HUES6 (cell line): ENCODE results near the gene PRKCA.
"Not testable (repeated sequence)": the region's sequence is repeated elsewhere in the genome, so short reads cannot be mapped to it uniquely, and the experiment has no call there.

Experiments
- H3K27ac ChIP-seq: 2 replicates; pipeline ENCODE4 v1.7.0; 2013; ENCODE audit warnings: low read depth, mild to moderate bottlenecking, low read length, inconsistent platforms
- H3K27me3 ChIP-seq: 2 replicates; pipeline ENCODE4 v1.6.1; 2013; ENCODE audit warnings: low read length; ENCODE audit not compliant: control insufficient read depth, insufficient read depth
- H3K36me3 ChIP-seq: 2 replicates; pipeline ENCODE4 v1.6.1; 2013; ENCODE audit warnings: low read length; ENCODE audit not compliant: control insufficient read depth, insufficient read depth
- H3K4me1 ChIP-seq: 2 replicates; pipeline ENCODE4 v1.6.1; 2013; ENCODE audit warnings: low read length; ENCODE audit not compliant: control insufficient read depth, insufficient read depth
- H3K4me3 ChIP-seq: 2 replicates; pipeline ENCODE4 v1.5.1; 2013; ENCODE audit warnings: low read depth, low read length
- H3K9ac ChIP-seq: one replicate; pipeline ENCODE4 v1.6.1; 2013; ENCODE audit warnings: mild to moderate bottlenecking, low read length
- H3K9me3 ChIP-seq: 2 replicates; pipeline ENCODE4 v1.6.1; 2013; ENCODE audit warnings: low read depth, low read length; ENCODE audit not compliant: control insufficient read depth, insufficient read depth

Gene PRKCA

DNA sequence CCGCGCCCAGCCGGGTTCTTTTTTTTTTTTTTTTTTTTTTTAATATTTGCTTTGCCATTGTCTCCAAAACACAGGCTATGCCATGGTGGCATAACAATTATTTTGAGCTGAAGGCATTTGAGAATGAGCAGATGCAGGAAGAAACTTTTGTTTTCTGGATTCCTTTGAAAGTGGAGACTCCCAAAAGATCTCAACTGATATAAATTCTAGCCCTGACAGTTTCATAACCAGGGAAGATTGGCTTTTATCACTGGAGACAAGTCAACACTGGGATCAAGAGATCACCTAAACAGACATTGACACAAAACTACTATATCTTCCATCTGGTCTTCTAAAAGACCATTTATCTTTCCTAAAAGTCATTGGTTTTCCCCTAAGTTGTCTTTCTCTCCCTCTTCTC, 10.1 kb upstream of the PRKCA start:
- no peaks in the 10 kb centered on the region for H3K4me1 ChIP-seq
- no peak overlapping the region for H3K27ac ChIP-seq
- H3K4me3 ChIP-seq: no peak overlapping the region
- H3K36me3 ChIP-seq: no peaks in the 10 kb centered on the region
- H3K27me3 ChIP-seq: no peaks in the 10 kb centered on the region
- no peak overlapping the region for H3K9ac ChIP-seq
- no peaks in the 10 kb centered on the region for H3K9me3 ChIP-seq

DNA sequence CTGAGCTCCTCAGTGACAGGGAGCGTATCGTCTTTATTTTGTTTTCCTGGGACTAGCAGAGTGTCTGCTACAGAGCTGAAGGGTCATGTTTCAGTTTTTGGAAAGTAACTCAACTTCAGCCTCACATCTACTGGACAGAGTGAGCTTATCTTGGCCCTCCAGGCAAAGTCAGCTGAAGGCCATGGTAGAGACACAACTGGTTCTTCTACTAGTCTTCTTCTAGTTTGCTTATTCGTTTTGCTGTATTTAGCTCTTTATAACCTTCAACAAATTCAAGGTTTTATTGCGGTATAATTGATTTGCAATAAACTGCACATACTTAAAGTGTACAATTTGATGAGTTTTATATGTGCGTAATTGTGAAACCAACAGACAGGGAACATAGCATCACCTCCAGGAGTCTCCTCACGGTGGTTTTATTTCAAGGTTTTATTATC, 6.1 kb upstream of the PRKCA start:
- Histone ChIP-seq H3K36me3 (no peaks in the 10 kb centered on the region), H3K27ac (no peak overlapping the region), H3K9me3 (no peaks in the 10 kb centered on the region), H3K4me3 (no peak overlapping the region), H3K4me1 (no peaks in the 10 kb centered on the region), H3K9ac (no peak overlapping the region), H3K27me3 (peaks cover 27% of the 10 kb centered on the region)

DNA sequence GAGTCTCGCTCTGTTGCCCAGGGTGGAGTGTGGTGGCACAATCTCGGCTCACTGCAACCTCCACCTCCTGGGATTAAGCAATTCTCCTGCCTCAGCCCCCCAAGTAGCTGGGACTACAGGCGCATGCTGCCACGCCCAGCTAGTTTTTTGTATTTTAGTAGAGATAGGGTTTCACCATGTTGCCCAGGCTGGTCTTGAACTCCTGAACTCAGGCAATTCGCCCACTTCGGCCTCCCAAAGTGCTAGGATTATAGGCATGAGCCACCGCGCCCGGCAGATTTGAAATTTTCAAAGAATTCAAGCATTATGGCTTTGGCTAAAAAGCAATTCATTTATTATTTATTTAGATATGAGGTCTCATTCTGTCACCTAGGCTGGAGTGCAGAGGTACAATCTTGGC, 5.0 kb upstream of the PRKCA start:
- not testable (repeated sequence) for H3K4me1 ChIP-seq, H3K36me3 ChIP-seq, H3K9ac ChIP-seq, H3K4me3 ChIP-seq, H3K9me3 ChIP-seq, H3K27ac ChIP-seq
- H3K27me3 ChIP-seq: peaks cover 33% of the 10 kb centered on the region

DNA sequence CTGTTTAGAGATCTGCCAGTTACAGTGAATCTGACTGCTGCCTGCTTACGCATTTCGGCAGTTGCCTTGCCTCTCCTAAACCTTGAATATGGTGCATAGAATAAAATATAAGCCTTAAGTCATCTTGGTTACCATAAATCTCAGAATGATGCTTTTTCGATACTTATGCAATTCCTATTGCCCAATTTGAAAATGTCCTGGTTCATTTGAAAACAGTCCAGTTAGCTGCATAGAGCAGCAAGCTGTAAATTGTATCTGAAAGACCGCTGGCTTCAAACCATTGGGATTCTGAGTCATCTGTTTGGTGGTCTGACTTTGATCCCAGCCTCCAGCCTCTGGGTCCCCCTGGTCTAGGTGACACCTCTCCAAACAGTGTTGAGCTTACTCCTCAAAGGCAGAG, 2.7 kb upstream of the PRKCA start:
- Histone ChIP-seq H3K27ac (no peak overlapping the region), H3K4me1 (peaks cover 8% of the 10 kb centered on the region), H3K36me3 (no peaks in the 10 kb centered on the region), H3K27me3 (peaks cover 33% of the 10 kb centered on the region), H3K9me3 (no peaks in the 10 kb centered on the region), H3K4me3 (no peak overlapping the region), H3K9ac (no peak overlapping the region)

DNA sequence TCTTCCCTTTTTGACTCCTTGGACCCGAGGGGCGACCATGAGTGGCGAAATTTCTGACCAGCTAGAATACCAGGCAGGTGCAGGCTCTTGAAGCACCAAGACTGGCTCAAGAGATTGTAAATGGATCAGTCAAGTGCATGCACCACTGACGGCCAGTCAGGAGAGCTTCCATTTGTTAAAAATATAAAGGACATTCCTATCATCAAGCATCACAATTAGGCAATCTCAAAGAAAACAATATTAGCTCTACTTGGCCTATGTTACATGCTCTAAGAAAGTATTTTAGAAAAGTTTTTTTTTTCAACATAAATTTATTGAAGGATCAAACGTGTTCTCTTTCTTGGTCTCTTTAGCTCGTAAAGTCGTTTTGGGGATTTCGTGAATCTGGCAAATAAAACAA, 1.5 kb upstream of the PRKCA start:
- peaks cover 15% of the 10 kb centered on the region for H3K4me1 ChIP-seq
- peak overlapping the region; percentile 90; the same call in 1 of the 2 replicates for H3K4me3 ChIP-seq
- H3K27ac ChIP-seq: no peak overlapping the region
- H3K27me3 ChIP-seq: peaks cover 33% of the 10 kb centered on the region
- H3K9ac ChIP-seq: no peak overlapping the region
- no peaks in the 10 kb centered on the region for H3K9me3 ChIP-seq
- no peaks in the 10 kb centered on the region for H3K36me3 ChIP-seq

DNA sequence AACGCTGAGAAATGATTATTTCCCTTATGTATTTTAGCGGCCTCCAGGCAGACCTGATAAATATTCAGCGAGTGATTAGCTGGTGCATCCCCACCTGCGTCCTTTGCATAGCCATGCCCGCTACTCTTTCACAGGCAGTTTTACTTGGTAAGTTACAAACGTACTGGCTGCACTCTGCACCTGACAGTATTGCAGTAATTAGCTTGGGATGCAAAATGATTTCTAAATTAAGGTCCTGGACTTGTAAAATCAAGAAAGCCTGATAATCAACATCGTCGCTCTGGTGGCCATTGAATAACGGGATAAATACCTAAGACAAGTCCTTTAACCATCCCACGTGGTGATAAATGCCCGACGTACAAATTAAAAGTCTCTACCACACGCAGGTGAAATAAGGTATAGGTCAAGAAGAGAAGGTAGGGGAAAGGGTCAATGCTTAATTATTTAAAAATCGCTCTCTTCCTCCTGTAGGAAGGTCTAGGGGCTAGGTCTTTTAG, 998 bp upstream of the PRKCA start:
- Histone ChIP-seq H3K27ac (no peak overlapping the region), H3K9ac (no peak overlapping the region), H3K4me3 (peak overlapping the region; percentile 90), H3K27me3 (peaks cover 33% of the 10 kb centered on the region), H3K9me3 (no peaks in the 10 kb centered on the region), H3K36me3 (no peaks in the 10 kb centered on the region), H3K4me1 (peaks cover 15% of the 10 kb centered on the region)

DNA sequence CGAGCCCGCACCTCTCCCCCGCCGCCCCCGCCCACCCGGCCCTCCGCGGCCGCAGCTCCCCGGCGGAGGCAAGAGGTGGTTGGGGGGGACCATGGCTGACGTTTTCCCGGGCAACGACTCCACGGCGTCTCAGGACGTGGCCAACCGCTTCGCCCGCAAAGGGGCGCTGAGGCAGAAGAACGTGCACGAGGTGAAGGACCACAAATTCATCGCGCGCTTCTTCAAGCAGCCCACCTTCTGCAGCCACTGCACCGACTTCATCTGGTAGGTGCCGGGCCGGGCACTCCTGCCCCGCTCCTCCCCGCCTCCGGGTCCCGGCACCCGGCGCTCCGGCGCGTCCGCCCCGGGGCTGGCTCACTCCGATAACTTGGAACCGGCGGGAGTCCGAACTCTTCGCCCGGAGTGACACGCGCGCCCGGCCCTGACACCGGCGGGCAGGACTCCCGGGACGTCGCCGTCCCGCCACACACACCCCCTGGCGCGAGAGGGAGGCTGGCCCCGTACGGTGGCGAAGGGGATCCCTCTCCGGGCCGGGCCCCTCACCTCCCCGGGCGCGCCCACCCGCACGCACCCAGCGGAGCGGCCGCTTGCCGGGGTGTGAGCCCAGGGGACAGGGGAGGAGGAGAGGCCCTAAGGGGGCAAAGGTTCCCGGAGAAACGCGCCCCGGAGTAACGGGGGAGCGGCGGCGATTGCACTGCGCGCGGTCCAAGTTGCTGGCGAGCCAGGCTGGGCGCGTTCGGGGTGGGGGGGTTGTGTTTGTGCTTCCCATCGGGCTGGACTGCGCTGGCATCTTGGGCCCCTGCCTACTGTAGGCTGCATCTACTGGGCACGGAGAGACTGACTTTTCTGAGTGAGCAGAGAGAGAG, 581 bp downstream of the PRKCA start:
- H3K9me3 ChIP-seq: no peaks in the 10 kb centered on the region
- no peaks in the 10 kb centered on the region for H3K36me3 ChIP-seq
- peaks cover 15% of the 10 kb centered on the region for H3K4me1 ChIP-seq
- peak overlapping the region; percentile 90 for H3K4me3 ChIP-seq
- H3K9ac ChIP-seq: peak overlapping the region; percentile 36
- H3K27me3 ChIP-seq: peaks cover 33% of the 10 kb centered on the region
- H3K27ac ChIP-seq: no peak overlapping the region

DNA sequence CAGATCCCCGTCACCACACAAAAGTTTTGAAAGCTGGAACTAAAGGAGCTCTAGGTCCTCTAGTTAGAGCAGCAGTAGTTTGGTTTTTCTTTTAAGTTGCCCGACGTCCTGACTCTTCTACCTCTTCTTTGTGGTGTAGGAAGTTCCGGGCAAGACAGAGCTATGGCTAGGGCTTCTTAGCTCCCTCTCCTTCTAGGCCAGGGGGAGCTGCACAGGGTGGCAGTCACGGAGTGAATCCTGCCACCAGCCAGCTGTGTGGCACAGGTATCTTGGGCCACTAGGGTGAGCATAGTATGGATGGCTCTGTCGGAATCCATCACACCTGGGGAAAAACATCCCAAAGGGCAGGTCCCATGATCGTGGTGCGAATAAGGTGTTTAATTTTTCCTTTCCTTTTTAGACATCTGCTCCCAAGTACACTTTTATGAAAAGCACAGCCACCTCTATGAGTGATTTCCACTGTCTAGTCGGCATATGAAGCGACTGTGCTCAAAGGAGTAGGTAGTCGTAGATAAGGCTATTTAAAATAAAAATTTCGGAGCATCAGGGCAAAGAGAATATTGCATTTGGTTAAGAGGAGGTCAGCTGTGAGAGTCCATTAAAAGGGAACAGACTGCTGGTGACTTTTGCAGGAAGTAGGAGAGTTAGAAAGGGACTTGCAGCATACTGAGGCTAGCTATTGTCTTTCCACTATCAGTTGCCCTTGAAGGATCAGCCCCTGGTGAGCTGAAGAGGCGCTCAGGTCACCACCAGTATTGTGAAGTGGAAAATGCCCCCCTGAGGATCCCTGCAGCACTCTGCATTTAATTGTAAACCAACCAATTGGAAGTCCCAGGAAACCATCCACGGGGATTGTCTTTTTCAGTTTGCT, 2.1 kb downstream of the PRKCA start:
- H3K36me3 ChIP-seq: no peaks in the 10 kb centered on the region
- peak overlapping the region; percentile 8 for H3K9ac ChIP-seq
- no peak overlapping the region for H3K27ac ChIP-seq
- H3K27me3 ChIP-seq: peaks cover 24% of the 10 kb centered on the region
- H3K9me3 ChIP-seq: no peaks in the 10 kb centered on the region
- peak overlapping the region; percentile 90 for H3K4me3 ChIP-seq
- peaks cover 17% of the 10 kb centered on the region for H3K4me1 ChIP-seq

DNA sequence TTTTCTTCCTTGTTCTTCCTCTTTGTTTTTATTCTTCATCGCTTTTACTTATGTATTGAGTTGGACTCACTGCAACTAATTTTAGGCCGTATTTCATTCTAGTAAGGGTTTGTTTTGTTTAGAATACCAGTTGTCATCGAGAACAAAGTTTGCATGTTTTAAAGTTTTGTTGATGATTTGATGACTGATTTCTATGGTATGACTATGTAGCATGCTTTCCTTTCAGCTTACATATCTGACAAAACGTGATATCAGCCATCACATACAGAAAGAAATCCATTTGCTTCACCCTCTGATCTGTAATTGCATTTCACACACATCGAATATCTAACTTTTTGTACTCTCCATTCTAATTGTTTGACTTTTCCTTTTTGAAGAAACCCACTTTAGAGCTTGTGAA, 4.0 kb downstream of the PRKCA start:
- peaks cover 5% of the 10 kb centered on the region for H3K27me3 ChIP-seq
- H3K9ac ChIP-seq: no peak overlapping the region
- H3K27ac ChIP-seq: no peak overlapping the region
- H3K9me3 ChIP-seq: no peaks in the 10 kb centered on the region
- H3K4me1 ChIP-seq: peaks cover 27% of the 10 kb centered on the region
- no peak overlapping the region for H3K4me3 ChIP-seq
- no peaks in the 10 kb centered on the region for H3K36me3 ChIP-seq

DNA sequence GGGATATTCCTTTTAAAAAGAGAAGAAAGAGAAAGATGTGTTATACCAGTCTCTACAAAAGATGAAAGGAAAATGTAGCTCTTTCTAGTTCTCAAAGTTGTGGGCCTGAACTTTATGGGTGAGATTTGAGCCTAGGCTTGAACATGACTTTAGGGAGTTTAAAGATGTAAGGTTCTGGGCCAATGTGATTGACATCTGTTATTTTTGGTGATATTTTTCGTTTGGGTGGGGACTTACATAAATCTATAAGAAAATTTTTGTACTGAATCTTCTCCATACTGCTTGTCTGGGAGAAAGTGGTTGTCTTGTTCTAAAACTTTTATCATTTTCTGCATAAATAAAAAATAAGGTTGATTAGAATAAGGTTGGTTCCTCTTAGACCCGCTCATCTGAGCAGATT, 4.8 kb downstream of the PRKCA start:
- H3K36me3 ChIP-seq: no peaks in the 10 kb centered on the region
- H3K9ac ChIP-seq: no peak overlapping the region
- H3K27me3 ChIP-seq: no peaks in the 10 kb centered on the region
- H3K9me3 ChIP-seq: no peaks in the 10 kb centered on the region
- H3K4me3 ChIP-seq: no peak overlapping the region
- H3K4me1 ChIP-seq: peaks cover 27% of the 10 kb centered on the region
- no peak overlapping the region for H3K27ac ChIP-seq

DNA sequence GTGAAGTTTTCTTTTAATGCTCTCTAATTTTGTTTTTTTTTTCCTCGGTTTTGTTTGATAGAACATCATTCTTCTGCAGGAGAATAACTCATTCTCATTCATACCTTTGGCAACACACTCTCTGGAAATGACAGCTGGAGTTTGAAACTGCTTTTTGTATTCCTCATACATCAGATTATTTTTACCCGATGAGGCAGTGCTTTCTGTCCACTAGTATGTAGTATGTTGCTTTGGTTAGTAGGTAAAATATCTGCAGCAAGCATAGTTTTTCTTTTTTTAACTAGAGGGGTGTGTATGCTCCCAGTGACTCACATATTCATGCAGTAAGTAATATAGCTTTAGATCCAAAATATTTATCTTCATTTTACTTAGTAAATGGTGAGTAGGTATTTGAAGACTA, 6.4 kb downstream of the PRKCA start:
- no peaks in the 10 kb centered on the region for H3K27me3 ChIP-seq
- H3K4me1 ChIP-seq: peaks cover 27% of the 10 kb centered on the region
- no peak overlapping the region for H3K27ac ChIP-seq
- no peak overlapping the region for H3K4me3 ChIP-seq
- no peak overlapping the region for H3K9ac ChIP-seq
- H3K36me3 ChIP-seq: no peaks in the 10 kb centered on the region
- H3K9me3 ChIP-seq: no peaks in the 10 kb centered on the region
